WERI-Rb-1 (cell line): ENCODE results near the gene ZNF593OS.

Experiments
- DNase-seq: peaks from one replicate; pipeline ENCODE4 v3.0.0-alpha.2; 2020
- H3K27ac ChIP-seq: fragments of 250-450 bp; sonication (Bioruptor Pico); 2 replicates; pipeline ENCODE4 v1.5.1; 2020; ENCODE audit warnings: mild to moderate bottlenecking, moderate library complexity
- H3K27me3 ChIP-seq: fragments of 250-450 bp; sonication (Bioruptor Pico); 2 replicates; pipeline ENCODE4 v1.5.1; 2021; ENCODE audit warnings: mild to moderate bottlenecking, low read depth, moderate library complexity; ENCODE audit not compliant: insufficient read depth, severe bottlenecking
- H3K36me3 ChIP-seq: fragments of 250-450 bp; sonication (Bioruptor Pico); 2 replicates; pipeline ENCODE4 v1.5.1; 2020; ENCODE audit warnings: mild to moderate bottlenecking, moderate library complexity
- H3K4me3 ChIP-seq: 2 replicates; pipeline ENCODE4 v1.5.1; 2011; ENCODE audit warnings: low read depth, mild to moderate bottlenecking, control low read depth, low read length
- H3K9me3 ChIP-seq: fragments of 250-450 bp; sonication (Bioruptor Pico); 2 replicates; pipeline ENCODE4 v1.5.1; 2021; ENCODE audit warnings: mild to moderate bottlenecking, moderate library complexity; ENCODE audit not compliant: severe bottlenecking
- CTCF ChIP-seq: IDR thresholded peaks from 2 replicates; pipeline ENCODE4 v1.5.1; 2011; ENCODE audit warnings: low read depth, mild to moderate bottlenecking, control low read depth, inconsistent platforms, low read length

ZNF593OS gene

DNA sequence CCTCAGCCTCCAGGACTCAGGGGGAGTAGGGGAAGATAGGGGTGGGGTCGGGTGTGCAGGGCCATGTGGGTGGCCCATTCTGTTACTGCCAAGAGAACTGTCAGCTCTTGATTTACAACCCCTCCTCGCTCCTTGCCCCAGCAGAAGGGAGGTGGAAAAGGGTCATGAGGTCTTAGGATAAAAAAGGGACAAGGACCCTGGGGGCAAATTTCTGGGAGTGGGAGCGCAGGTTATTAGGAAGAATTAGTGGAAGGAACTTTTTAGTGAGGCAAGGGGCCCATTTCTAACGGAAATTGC, 11.9 kb downstream of the ZNF593OS start:
- Histone ChIP-seq H3K9me3 (no peaks in the 10 kb centered on the region), H3K4me3 (no peak overlapping the region), H3K27ac (no peak overlapping the region), H3K27me3 (no peaks in the 10 kb centered on the region), H3K36me3 (no peaks in the 10 kb centered on the region)
- TF ChIP-seq CTCF, result no peak
- DNase-seq, result no peak

- TF ChIP-seq CTCF, result no peak
- H3K27me3 ChIP-seq, result no peaks in the 10 kb centered on the region
- DNase-seq, result no peak
- H3K9me3 ChIP-seq, result no peaks in the 10 kb centered on the region
- H3K27ac ChIP-seq, result no peak within 1 kb of the TSS
- H3K36me3 ChIP-seq, result no peaks in the 10 kb centered on the region
- no peak within 1 kb of the TSS for H3K4me3 ChIP-seq
Measured at GRCh38 chr1:26158908-26159742, 12.5 kb downstream of the ZNF593OS start, which contains the start of gene FAM110D. Gene FAM110D (plus strand): TSS chr1:26159079. CDS start chr1:26161292, 2,213 bp downstream.

- DNase-seq, result no peak
- TF ChIP-seq CTCF, result no peak
- Histone ChIP-seq H3K9me3 (no peaks in the 10 kb centered on the region), H3K27me3 (no peaks in the 10 kb centered on the region), H3K36me3 (no peaks in the 10 kb centered on the region), H3K4me3 (no peak overlapping the region), H3K27ac (no peak overlapping the region)
Measured at GRCh38 chr1:26158271-26158907, 13.2 kb downstream of the ZNF593OS start.

DNA sequence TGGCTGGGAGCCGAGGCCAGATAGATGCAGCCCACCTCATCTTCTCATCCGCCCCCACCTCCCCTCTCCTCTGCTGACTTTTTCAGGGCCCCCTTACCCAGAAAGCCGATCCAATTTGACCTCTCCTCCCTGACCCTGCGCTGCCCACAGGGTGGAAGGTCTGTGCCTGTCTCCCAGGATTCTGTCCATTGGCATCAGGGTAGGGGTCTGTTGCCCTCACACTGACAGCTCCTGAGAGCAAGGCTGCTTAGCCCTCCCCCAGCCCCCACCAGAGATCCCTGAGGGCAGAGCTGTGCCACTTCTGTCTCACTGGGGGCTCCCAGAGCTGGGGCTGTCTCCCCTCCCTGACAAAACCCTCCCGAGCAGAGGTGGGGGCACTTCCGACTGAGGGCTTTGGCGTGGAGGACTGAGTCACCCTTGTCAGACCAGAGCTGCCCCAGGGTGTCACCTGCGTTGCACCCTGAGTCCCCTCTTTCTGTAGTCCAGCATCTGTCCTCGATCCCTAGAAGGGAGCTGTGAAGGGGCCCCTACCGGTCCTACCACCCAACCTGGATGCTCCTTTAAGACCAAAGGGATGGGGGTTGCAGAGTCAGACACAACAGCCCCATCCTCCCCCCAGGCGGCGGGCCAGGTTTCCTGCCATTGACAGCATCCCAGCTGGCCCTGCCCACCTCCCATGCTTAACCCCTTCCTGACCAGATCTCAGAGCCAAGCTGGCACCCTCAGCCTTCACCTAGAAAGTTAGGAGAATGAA, 15.2 kb downstream of the ZNF593OS start:
- Histone ChIP-seq H3K4me3 (no peak overlapping the region), H3K9me3 (no peaks in the 10 kb centered on the region), H3K27me3 (no peaks in the 10 kb centered on the region), H3K36me3 (no peaks in the 10 kb centered on the region), H3K27ac (no peak overlapping the region)
- TF ChIP-seq CTCF, result no peak
- DNase-seq, result peak; percentile 59

- Histone ChIP-seq H3K9me3 (no peaks in the 10 kb centered on the region), H3K36me3 (no peaks in the 10 kb centered on the region), H3K27me3 (no peaks in the 10 kb centered on the region), H3K27ac (no peak overlapping the region), H3K4me3 (no peak overlapping the region)
- DNase-seq, result no peak
- no peak for TF ChIP-seq CTCF
Measured at GRCh38 chr1:26155370-26156284, 16.0 kb downstream of the ZNF593OS start.
